Measurements from ENCODE around the gene TUBA4A. TPM values are rescaled to one million over a fixed set of nuclear protein-coding genes. Genes with fewer than 3 reads are reported as not detected.

TUBA4A gene
- total and polyA plus RNA-seq, 2 of the 8 experiments (the other 6 are each of a cell fraction or from before 2014, with no cell fraction given) = 67.3 to 172 TPM

- ChIA-PET POLR2A (ENCODE audit: partially characterized antibody) (interaction anchor here (1.1 to 14.0 kb wide), 6 partner anchors 9 to 45 kb away, joined by 3 to 190 read pairs (median 34); partner anchors contain the start of genes ANKZF1, ATG9A, GLB1L and STK16), CTCF (ENCODE audit: partially characterized antibody) (interaction anchor here (0.6 to 2.2 kb wide), 3 partner anchors 46 to 317 kb away, joined by 3 to 8 read pairs (median 4); no protein-coding TSS in a partner anchor)
- H4K20me1 ChIP-seq (replicated peaks in 1 of 2; ENCODE audit: control insufficient read depth in 1 of 2, insufficient read depth in 2 of 2, low read length in 2 of 2) = peaks cover 0 to 7% of the 10 kb centered on the region in 2 experiments
- no peaks in the 10 kb centered on the region; the same call in 1 of the 2 replicates for H3K79me1 ChIP-seq (ENCODE audit: low read depth, low read length)
- no peak overlapping the region for H4K5ac ChIP-seq (ENCODE audit: insufficient read length, low read depth, low read length)
- no peak overlapping the region for H2BK15ac ChIP-seq (ENCODE audit: low read length)
- no peak overlapping the region; the same call in 1 of the 2 replicates for H4K8ac ChIP-seq (ENCODE audit: extremely low read depth, insufficient read depth, low read length)
- H3K23me2 ChIP-seq (ENCODE audit: low read depth, low read length) = peaks cover 14% of the 10 kb centered on the region
- H3K79me2 ChIP-seq (ENCODE audit: control insufficient read depth in 1 of 2, insufficient read depth in 2 of 2, low read length in 2 of 2) = no peaks in the 10 kb centered on the region
- no peak overlapping the region for H3K18ac ChIP-seq (ENCODE audit: extremely low read depth, low read length)
- no peak overlapping the region for H4K91ac ChIP-seq (replicated peaks; ENCODE audit: insufficient read length, low read length)
- TF ChIP-seq TAF1 (IDR thresholded peaks at IDR 0.05; ENCODE audit: low read depth, low read length) (no peak), SP2 (IDR thresholded peaks at IDR 0.05; ENCODE audit: low read length) (no peak), SP1 (IDR thresholded peaks at IDR 0.05; ENCODE audit: low read depth, low read length) (no peak), SRF (IDR thresholded peaks at IDR 0.05; ENCODE audit: low read depth, low read length) (no peak), SUZ12 (IDR thresholded peaks at IDR 0.05; ENCODE audit: low read length) (no peak)
- H3K23ac ChIP-seq (ENCODE audit: insufficient read length) = no peak overlapping the region
- no peak overlapping the region for H3K9ac ChIP-seq (replicated peaks in 1 of 4; ENCODE audit: extremely low read depth in 1 of 4, low read depth in 3 of 4, low read length in 3 of 4)
- H3K27ac ChIP-seq (ENCODE audit: low read depth, low read length) = no peak overlapping the region
- H3K4me3 ChIP-seq (ENCODE audit: extremely low read depth in 1 of 4, insufficient read depth in 2 of 4, low read depth in 3 of 4, low read length in 4 of 4) = no peak overlapping the region
- no peak for DNase-seq (ENCODE audit: low read depth in 1 of 2, low spot score in 2 of 2)
- H3K4ac ChIP-seq (replicated peaks; ENCODE audit: insufficient read length, low read depth, low read length) = no peak overlapping the region
- H3K4me2 ChIP-seq (ENCODE audit: insufficient read depth in 1 of 2, low read depth in 2 of 2, low read length in 2 of 2) = no peak overlapping the region
- no peak overlapping the region for H2BK5ac ChIP-seq (ENCODE audit: low read depth, low read length)
- no peaks in the 10 kb centered on the region; a peak in 2 of 7 replicates for H3K27me3 ChIP-seq (replicated peaks in 1 of 4; ENCODE audit: control insufficient read depth in 3 of 4, extremely low read depth in 1 of 4, insufficient read depth in 3 of 4, low read length in 3 of 4)
- H3K14ac ChIP-seq (ENCODE audit: insufficient read length) = no peak overlapping the region
- H3K56ac ChIP-seq (replicated peaks; ENCODE audit: insufficient read length, low read depth, low read length) = no peak overlapping the region
- H2BK20ac ChIP-seq (ENCODE audit: low read length) = no peak overlapping the region
- H3K9me3 ChIP-seq (ENCODE audit: insufficient read depth in 2 of 2, low read depth in 1 of 2, low read length in 1 of 2) = no peaks in the 10 kb centered on the region
- no peak overlapping the region for H2AFZ ChIP-seq (ENCODE audit: low read length)
- 87% methylated on average over 15 of the region's 19 CpGs; no CpG with 5 or more reads in 1 of the 2 experiments for WGBS, 2 experiments (ENCODE audit: extremely low coverage in 1 of 2, insufficient coverage in 1 of 2, insufficient read length in 1 of 2, insufficient replicate concordance in 2 of 2, low coverage in 1 of 2, low lambda C conversion rate in 2 of 2, missing lambda C conversion rate in 1 of 2)
- FAIRE-seq = no peak
- H2BK120ac ChIP-seq (replicated peaks; ENCODE audit: low read depth, low read length) = no peak overlapping the region
- no peak overlapping the region for H2BK12ac ChIP-seq (ENCODE audit: low read depth, low read length)
- H3K36me3 ChIP-seq (ENCODE audit: control insufficient read depth in 2 of 4, insufficient read depth in 4 of 4, low read length in 3 of 4) = peaks cover 10 to 47% (median 40%) of the 10 kb centered on the region in 4 experiments; a peak in 6 of 8 replicates
- no peak overlapping the region for H2AK5ac ChIP-seq (ENCODE audit: low read depth, low read length)
- H3K4me1 ChIP-seq (replicated peaks in 1 of 4; ENCODE audit: control insufficient read depth in 3 of 4, insufficient read depth in 4 of 4, low read length in 3 of 4) = peaks cover 0 to 12% (median 6%) of the 10 kb centered on the region in 4 experiments; a peak in 3 of 7 replicates
Measured at GRCh38 chr2:219220652-219221402, 32.9 kb downstream of the TUBA4A start.

Data from H1 (cell line).